Cardiac muscle cell (in vitro differentiated cells and primary cell): ENCODE data around the gene NCF2. TPM values are rescaled to one million over a fixed set of nuclear protein-coding genes. Genes with fewer than 3 reads are reported as not detected.

Experiments
- DNase-seq, 2 donors: peaks; one replicate each; pipeline versions ENCODE4 v3.0.0 to v3.0.0-alpha.2; 2010 to 2017; ENCODE audit warnings: low read depth in 1 of 2, low spot score in 1 of 2
- H3K27ac ChIP-seq: fragments of 200-600 bp; sonication (generic); 2 replicates; pipeline ENCODE4 v1.5.1; 2016
- H3K27me3 ChIP-seq: fragments of 200-600 bp; sonication (generic); 2 replicates; pipeline ENCODE4 v1.6.0; 2016; ENCODE audit warnings: control low read depth
- H3K36me3 ChIP-seq: fragments of 200-600 bp; sonication (generic); 2 replicates; pipeline ENCODE4 v1.5.1; 2016; ENCODE audit warnings: control low read depth
- H3K4me1 ChIP-seq: fragments of 200-600 bp; sonication (generic); 2 replicates; pipeline ENCODE4 v1.8.1; 2017; ENCODE audit warnings: low read depth, mild to moderate bottlenecking, mixed run types
- H3K4me3 ChIP-seq: fragments of 200-600 bp; sonication (generic); 2 replicates; pipeline ENCODE4 v1.5.1; 2016; ENCODE audit warnings: mild to moderate bottlenecking
- H3K9me3 ChIP-seq: fragments of 200-600 bp; sonication (generic); 2 replicates; pipeline ENCODE4 v1.5.1; 2017; ENCODE audit warnings: low read depth, mild to moderate bottlenecking, control low read depth
- CTCF ChIP-seq: IDR thresholded peaks from 2 replicates; pipeline ENCODE4 v1.5.1; 2012; ENCODE audit warnings: low read depth, mild to moderate bottlenecking, low read length
- polyA plus RNA-seq: library from polyadenylated mRNA; unstranded; fragments of >200 nt; fragmentation: Nextera tagmentation; extraction: Ambion mirVana; gene quantifications from 2 replicates; pipeline ENCODE4 v1.2.1, GENCODE V29; 2016
- total RNA-seq: library from RNA; depleted of rRNA; stranded (reverse); fragments of >200 nt; gene quantifications from 2 replicates; pipeline ENCODE4 v1.2.3, GENCODE V29; 2016

The NCF2 gene
- total and polyA plus RNA-seq, 2 experiments from 2014 or later = 0.06 to 1.5 TPM

GRCh38 chr1:183596500-183596899, 6.2 kb upstream of the NCF2 start:
- H3K36me3 ChIP-seq = no peaks in the 10 kb centered on the region
- no peaks in the 10 kb centered on the region for H3K27me3 ChIP-seq
- TF ChIP-seq CTCF = no peak
- peaks cover 8% of the 10 kb centered on the region for H3K4me1 ChIP-seq
- H3K27ac ChIP-seq = no peak overlapping the region
- H3K4me3 ChIP-seq = no peak overlapping the region
- DNase-seq = no peak
- H3K9me3 ChIP-seq = no peaks in the 10 kb centered on the region

- TF ChIP-seq CTCF = no peak
- Histone ChIP-seq H3K27me3 (no peaks in the 10 kb centered on the region), H3K4me3 (no peak overlapping the region), H3K9me3 (no peaks in the 10 kb centered on the region), H3K27ac (no peak overlapping the region), H3K36me3 (no peaks in the 10 kb centered on the region), H3K4me1 (peaks cover 8% of the 10 kb centered on the region)
- DNase-seq = no peak
These were observed 5.3 kb upstream of the NCF2 start for GRCh38 chr1:183595537-183595936.

GRCh38 chr1:183593356-183593755, 3.1 kb upstream of the NCF2 start:
- Histone ChIP-seq H3K27ac (no peak overlapping the region), H3K27me3 (no peaks in the 10 kb centered on the region), H3K4me3 (no peak overlapping the region), H3K4me1 (peaks cover 8% of the 10 kb centered on the region), H3K9me3 (no peaks in the 10 kb centered on the region), H3K36me3 (no peaks in the 10 kb centered on the region)
- no peak for TF ChIP-seq CTCF
- DNase-seq = no peak

- Histone ChIP-seq H3K36me3 (no peaks in the 10 kb centered on the region), H3K4me1 (peaks cover 8% of the 10 kb centered on the region), H3K9me3 (no peaks in the 10 kb centered on the region), H3K27me3 (no peaks in the 10 kb centered on the region), H3K27ac (no peak overlapping the region), H3K4me3 (no peak overlapping the region)
- DNase-seq = no peak
- no peak for TF ChIP-seq CTCF
These were observed 2.5 kb upstream of the NCF2 start for GRCh38 chr1:183592733-183593132.

GRCh38 chr1:183589874-183590243, 400 bp downstream of the NCF2 start:
- H3K9me3 ChIP-seq = no peaks in the 10 kb centered on the region
- H3K27ac ChIP-seq = no peak overlapping the region
- no peaks in the 10 kb centered on the region for H3K4me1 ChIP-seq
- no peaks in the 10 kb centered on the region for H3K27me3 ChIP-seq
- no peak overlapping the region for H3K4me3 ChIP-seq
- TF ChIP-seq CTCF = no peak
- DNase-seq = no peak
- no peaks in the 10 kb centered on the region for H3K36me3 ChIP-seq

GRCh38 chr1:183589384-183589783, 875 bp downstream of the NCF2 start:
- H3K27ac ChIP-seq = no peak overlapping the region
- H3K36me3 ChIP-seq = no peaks in the 10 kb centered on the region
- no peak for DNase-seq
- no peaks in the 10 kb centered on the region for H3K4me1 ChIP-seq
- no peak overlapping the region for H3K4me3 ChIP-seq
- no peaks in the 10 kb centered on the region for H3K27me3 ChIP-seq
- H3K9me3 ChIP-seq = no peaks in the 10 kb centered on the region
- TF ChIP-seq CTCF = no peak
